GM19238 (cell line): ENCODE data around the gene PHEX.

Experiments used
- DNase-seq: peaks from one replicate; pipeline ENCODE4 v3.0.0; 2011; ENCODE audit warnings: low spot score; ENCODE audit not compliant: insufficient read length

Gene PHEX

DNA sequence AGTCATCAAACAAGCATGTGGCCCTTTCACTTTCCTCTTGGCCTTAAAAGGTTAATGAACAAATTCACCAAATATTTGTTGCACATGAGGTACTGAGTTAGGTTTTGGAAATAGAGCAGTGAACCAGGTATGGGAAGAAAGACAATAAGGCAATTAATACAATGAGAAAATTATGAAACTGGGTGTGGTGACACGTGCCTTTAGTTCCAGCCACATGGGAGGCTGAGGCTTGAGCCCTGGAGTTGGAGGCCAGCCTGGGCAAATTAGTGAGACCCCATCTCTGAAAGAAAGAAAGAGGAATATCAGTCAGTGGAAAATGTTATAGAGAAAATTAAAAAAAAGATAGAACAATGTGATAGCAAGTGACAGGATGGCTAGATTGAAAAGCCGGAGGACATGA lies 8.1 kb downstream of the PHEX start:
- no peak for DNase-seq

DNA sequence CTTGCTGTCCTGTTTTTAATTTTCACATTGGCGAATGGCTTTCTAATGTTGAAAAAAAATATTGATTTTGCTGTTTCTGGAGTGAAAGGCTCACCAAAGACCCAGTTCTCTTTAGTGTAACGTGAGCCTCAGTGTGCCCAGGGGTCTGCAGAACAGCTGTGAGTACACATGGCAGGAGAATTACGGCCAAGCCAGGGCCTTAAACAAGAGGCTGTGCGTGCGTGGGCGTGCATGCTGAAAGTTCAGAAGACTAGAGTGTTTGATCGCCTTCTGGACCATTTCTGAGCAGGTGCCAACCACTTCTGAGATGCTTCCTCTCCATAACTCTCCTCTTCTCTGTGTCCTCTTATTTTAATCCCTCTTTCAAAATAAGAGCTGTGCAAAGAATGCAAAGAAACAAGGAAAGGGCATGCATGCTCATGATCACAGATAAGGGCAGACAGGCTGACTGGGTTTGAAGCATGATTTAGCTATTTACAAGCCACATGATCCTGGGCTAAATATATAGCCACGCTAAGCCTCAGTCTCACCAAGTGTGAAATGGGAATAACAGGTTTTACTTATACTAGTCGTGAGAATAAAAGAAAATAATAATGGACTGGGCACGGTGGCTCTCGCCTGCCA lies 9.9 kb downstream of the PHEX start:
- no peak for DNase-seq

DNA sequence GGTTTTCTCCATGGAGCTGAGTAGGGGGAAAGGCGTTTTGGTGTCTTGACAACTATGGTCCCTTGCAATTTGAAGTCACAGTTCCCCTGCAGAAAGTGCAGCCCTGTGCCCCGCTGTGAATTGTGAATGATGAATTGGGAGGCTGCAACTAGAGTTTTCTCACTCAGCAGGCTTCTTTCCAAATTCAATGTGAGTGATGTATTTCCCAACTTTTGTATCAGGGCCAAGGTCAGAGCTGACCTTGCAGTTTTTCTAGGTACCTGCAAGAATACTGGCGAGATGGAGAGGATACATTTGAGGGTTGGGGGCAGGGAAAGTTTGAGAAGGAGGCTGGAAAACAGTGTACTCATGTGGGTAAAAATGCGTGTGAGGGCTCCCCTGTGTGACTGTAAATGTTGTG lies 11.7 kb downstream of the PHEX start:
- DNase-seq, result no peak

DNA sequence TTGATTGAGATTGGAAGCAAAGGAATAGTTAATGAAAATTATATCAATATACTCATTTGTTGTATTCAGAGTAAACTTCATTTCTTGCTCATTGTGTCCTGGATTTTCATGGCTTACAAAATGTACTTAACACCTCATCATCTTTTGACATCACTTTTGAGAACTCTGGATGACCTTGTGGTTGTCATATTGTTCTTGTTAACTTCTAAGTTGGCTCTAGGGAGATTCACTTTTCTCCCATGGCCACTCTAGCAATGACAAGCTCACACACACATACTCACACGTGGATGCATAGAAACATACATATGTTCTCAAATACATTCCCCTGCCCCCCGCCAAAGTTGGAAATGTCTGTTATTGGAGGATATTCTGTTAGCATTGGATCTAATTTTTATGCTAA lies 15.3 kb downstream of the PHEX start:
- DNase-seq, result no peak

DNA sequence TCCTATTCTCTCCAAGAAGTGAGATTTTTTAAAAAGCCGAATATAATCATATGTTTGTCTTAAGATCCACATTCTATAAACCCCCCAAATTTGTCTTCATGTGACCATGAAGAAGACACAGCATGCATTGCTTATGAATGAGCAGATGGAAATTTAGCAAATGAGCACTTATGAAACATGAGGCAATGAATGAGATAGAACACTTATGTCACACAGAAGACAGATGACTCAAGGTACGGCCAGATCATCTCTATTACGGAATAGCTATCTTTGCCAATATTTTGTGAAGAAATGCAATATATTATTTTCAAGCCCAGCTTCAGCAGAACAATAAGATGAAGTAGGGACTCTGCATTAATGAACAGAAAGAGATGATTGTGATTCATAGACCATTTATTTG lies 21.4 kb downstream of the PHEX start:
- DNase-seq, result no peak

DNA sequence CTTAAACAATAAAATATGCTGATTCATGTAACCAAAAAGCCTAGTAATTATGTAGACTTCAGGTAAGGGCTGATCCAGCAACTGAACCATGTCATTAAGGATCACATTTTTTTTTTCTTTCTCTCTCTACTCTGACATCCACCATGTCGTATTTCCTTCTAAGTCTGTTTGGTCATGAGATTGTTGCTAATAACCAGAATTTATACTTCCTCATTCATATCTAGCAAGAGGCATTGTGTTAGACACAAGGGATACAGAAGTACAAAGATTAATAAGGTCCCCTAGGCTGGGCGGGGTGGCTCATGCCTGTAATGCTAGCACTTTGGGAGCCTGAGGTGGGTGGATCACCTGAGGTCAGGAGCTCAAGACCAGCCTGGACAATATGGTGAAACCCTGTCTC lies 24.1 kb downstream of the PHEX start:
- no peak for DNase-seq

DNA sequence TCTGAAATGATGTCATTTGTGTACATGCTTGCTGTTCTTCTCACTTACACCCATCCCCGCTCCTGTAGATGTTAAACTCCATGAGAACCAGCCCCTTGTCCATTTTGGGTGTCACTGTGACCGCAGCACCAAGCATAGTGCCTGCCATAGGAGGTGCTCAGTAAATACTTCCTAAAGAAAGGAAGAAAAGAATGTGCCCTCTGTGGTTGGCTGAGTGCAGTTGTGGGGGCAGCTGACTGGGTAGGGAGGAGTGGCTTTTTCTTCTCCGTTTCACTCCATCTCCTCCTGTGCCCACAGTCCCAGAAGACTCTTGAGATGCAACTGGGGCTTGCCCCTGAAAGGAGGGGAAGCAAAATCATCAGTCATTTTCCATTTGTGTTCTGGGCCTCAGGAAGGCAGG lies 25.5 kb downstream of the PHEX start:
- DNase-seq, result no peak

DNA sequence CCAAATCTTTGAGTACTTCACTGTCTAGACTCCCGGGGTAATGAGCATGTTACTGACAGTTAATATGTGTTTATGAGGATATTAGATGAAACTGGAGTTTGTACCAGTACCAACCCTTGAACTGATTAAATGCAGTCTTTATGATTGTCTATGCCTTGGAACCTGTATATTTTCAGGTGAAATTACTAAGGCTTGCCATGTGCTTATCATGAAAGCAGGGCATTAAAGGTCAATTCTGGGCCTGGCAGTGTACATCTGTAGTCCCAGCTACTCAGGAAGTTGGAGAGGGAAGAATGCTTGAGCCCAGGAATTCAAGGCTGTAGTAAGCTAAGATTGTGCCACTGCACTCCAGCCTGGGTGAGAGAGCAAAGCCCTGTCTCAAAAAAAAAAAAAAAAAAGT lies 27.6 kb downstream of the PHEX start:
- no peak for DNase-seq

DNA sequence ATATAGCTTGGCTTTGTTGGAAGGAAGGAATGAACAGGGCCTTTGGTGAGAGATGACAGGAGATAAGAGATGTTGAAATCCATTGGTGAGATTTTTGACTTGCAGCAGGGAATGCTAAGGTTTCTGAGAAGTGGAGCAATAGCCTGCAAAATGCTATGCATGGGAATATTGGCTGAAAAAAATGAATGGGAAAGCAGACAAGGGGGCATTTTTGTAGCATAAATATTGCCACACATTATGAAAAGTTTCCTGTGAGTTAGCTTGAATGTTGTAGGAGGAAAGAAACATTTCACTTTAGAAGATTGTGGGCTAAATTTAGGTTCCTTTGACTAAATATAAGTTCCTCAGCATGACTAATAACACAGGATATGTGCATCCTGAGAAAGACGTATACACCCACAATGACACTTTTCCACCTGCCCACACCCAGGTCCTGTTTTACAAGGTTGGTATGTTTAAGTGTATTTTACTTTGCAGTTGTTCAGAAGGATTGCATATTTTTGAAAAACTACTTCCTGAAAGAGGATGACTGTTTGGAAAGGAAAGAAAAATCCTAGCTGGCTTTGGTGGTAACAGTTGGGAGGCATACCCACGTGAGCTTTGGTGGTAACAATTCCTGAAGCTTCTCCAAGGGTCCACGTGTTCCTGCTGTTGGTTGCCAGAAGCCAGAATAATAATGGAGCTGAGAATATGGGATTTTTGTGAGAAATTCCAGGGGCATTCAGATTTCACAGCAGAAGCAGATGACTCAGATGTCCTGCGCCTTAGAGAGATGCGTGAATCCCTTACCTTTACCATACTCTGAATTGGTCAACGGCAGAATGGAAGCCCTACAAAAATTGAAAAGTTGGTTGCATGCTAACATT lies 28.5 kb downstream of the PHEX start:
- no peak for DNase-seq

DNA sequence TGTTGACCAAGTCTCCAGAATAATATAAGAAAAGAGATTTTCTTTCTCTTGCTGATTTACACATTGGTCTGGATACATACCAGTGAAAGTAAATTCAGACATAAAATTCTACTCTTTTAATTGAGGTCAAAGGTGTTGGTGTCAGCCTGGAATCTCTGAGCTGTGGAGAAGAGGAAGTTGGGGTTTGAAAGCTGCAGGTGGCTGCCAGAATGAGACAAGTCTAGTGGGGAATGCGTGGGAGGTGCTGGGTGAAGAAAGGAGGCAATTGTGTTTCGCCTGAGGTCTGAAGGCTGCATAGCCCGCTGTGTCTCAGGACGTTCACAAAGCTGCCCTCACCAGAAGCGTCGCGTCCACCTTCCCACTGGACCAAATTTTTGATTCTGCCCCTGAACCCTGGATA lies 31.2 kb downstream of the PHEX start:
- DNase-seq, result peak; percentile 31

DNA sequence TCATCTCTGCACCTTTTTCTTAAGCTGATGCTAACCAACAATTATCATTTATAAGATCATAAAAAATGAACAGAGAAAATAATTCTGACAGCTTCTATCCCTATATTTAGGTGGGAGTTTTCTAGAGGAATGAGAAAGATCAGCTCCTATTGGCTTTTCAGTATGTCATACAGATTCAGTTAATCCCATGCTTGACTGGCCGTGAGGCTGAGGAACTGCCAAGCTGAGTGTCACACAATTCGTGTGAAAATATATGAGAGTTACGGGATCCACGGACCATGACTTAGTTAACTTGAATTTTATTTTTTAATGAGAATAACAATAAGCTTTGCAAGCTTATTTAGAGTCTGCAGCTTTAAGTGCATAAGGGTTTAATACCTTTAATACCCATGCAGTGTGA lies 37.5 kb downstream of the PHEX start:
- DNase-seq, result no peak

DNA sequence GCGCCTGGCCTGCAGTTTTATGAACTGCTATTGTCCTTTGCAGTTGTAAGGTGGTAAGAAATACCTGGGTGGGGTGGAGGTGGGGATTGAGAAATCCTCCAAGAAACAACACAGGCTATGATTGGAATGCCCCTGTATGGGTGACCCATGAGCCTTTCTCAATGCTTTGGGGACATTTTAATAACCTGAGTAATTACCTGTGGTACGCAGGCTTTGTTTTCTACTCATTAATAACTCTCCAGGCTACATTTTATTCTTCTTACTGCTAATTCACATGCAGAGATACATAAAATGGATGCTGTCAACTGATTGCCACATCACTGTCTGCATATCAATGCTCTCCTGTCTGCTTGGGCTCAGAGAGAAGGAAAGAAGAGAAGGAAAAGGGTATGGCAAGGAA lies 41.8 kb downstream of the PHEX start:
- DNase-seq, result no peak

DNA sequence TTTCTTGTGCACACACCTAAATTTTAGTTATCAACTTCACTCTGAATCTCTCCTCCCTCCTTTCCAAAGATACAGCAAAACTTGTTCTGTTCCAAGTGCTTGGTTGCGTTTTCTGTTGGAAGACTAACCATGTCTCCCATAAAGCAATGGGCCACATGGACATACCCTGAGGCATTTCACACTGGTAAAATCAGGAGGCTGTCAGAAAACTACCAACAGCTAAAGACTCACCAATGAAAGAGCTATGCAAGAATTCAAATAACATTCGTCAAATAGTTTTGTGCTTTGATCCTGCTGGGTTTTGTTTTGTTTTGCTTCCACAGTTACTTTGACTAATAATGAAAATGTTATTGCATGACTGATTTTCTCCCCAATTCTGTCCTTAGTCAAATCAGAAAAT lies 46.0 kb downstream of the PHEX start:
- no peak for DNase-seq

DNA sequence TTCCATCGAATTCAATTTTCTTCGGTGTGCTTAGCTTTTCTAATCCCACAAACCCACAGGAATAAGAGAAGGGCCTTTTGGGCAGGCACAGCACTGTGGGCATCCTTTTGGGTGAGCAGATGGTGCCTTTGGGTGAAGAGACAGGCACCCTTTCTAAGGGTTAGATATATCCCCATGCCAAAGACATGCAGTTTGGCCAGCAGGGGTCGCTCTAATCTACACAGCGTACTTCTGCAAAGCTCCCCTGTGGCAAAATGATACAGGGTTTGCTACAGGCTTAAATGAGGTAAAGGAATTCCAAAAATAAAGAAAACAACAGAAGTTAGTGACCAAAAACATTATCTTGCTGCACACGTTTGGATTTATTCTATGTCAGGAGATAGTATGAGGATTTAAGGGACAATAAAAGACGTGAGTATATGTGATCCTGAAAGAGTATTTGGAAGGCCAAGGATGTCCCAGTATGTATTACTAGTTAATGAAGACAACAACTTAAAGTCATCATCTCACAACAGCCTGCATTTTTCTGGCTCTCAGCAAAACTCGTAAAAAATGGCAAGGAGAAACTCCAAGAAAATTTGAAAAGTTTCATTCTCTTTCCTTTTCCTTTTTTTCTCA lies 49.5 kb downstream of the PHEX start:
- DNase-seq, result peak; percentile 7

DNA sequence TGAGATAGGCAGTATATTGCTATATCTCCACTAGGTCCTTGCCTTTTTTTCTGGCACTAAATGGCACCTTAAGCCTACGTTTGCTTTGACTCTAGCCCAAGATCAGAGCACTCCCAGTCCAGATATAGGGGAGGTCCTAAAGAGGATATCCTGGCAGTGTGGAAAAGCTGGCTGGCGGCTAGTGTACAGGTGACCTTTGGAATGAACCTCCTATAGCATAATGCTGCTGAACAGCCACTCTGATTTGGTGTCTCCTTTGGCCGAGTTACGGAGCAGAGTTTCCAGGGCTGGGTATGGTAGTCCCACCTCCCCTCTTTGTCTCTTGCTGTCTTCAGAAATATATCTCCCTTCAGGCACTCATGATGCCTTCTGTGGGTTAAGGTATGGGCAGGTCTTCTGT lies 53.9 kb downstream of the PHEX start:
- DNase-seq, result no peak

DNA sequence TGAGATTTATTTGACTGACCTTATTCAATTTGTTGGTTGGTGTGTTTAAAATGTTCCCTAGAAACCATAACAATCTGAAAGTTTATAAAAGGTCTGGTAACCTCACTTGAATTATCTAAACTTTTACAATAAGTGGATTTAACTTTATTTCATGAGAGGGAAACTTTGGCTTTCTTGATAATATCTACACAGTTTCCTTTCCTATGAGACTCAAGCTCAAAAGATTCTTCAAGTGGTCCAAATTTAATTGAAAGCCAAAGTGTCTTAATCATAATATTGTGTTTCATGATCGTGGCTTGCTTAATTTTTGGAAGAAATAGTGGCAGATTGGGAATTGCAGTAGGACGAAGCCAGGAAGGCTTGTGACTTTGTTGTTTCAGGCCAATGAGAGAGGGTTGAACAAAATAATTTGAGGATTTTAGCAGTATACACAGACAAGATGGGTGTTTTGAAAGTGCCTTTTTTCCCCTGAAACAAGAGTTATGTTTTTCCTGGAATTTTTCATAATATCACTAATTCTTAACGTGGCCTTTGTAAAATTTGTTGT lies 55.0 kb downstream of the PHEX start:
- DNase-seq, result no peak

DNA sequence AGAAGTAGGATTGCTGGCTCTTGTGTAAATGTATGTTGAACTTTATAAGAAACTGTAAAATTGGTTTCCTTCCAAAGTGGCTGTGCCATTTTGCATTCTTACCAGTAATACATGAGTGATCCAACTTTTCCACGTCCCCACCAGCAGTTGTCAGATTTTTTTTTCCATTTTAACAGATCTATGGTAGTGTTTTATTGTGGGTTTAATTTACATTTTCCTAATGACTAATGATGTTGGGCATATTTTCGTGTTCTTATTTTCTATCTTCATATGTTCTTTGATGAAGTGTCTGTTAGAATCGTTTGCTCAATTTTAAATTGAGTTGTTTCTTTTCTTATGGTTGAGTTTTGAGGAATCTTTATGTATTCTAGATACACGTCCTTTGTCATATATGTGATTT lies 56.2 kb downstream of the PHEX start:
- no peak for DNase-seq

DNA sequence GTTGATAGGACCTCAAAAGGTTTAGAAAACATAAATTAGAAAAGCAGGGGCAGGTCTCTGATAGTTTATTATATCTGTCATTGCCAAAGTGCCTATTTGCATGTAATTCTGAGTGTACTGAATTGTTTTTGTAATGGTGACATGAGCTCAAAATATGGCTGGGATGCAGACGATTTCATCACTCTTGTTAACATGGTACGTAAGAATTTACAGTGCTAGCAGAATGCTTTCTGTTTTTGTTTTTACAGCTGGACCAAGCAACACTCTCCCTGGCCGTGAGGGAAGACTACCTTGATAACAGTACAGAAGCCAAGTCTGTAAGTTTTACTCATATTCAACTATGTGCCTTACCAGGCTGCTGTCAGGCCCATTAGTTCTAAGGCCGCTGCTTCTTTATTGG lies 58.1 kb downstream of the PHEX start:
- no peak for DNase-seq

DNA sequence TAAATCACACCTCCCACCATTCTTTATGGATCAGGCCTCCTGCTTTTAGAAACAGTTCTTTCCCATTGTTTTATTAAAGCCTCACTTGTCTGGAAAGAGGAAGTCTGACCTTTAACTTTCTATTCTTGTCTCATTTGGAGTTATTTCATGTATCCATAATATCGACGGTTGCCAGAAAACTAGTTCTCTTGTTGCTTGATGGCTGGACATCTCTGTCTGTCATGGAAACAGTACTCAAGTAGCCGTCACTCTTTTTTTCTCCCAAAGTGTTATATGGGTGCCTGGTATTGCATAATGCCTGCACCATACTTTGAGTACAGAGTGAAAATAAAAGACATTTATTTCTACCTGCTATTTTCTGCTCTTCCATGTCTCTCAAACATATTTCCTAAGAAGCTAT lies 61.4 kb downstream of the PHEX start:
- DNase-seq, result no peak

DNA sequence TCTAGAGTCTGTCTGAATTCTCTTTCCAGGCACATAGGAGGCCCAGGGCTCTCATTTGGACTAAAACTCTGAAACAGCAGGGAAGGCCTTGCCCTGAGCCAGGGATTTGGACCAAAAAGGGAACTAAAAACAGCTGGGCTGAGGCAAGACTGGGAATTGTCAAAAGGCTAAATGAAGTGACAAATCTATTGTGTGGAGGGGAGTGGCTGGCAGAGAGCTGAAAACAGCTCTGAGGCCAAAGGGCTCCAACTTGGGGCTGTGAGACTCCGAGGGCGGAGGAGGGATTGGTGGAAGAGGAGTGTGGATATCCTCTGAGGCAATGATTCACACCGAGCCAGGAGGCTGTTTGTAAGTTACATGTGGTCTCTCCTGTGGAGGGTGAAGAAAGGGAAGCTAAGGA lies 63.2 kb downstream of the PHEX start:
- no peak for DNase-seq

DNA sequence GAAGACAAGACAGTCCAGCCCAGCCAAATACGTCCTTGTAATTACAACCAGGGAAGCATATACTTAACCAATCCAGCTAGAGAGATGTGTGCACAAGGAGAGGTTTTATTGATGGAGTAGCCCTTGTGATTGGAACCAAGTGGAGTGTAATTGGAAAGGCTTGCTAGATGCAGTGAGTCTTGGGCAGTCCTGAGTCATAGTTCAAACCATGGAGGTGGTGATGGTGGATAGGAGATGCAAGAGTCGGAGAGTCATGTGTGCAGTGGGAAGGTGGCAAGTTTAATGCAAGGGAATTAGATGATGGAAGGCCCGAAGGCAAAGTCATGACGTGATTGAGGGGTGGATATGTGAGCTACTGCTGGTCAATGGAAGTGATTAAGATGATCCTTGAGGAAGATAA lies 63.7 kb downstream of the PHEX start:
- DNase-seq, result no peak

DNA sequence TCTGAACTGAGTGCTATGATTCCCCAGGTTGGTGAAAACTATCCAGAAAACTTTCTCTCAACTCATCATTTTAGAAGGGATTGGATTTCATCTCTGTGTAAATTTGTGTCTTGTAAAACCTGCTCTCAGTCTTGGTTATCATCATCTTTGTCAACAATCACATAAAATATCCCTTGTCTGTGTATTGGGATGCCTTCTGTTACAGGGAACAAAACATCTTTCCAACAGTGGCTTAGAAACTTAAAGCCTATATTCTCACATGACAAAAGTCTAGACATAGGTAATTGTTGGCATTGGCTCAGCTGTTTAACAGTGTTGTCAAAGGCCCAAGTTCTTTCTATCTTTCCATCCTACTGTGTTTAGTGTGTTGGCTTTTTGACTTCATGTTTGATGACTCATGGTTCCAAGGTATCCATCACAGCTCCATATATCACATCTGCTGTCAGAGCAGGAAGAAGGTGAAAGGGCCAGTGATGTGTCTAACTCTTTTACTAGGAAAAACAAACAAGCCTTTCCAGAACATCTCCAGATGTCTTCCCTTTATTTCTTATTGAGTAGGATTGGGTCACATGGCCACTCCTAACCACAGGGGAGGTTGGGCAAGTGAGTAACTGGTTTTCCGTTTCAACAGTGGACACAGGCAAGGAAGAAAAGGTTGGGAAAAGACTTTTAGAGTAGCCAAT lies 65.0 kb downstream of the PHEX start:
- no peak for DNase-seq
